ENCODE measurements around the gene SLC7A11.

The SLC7A11 gene

DNA sequence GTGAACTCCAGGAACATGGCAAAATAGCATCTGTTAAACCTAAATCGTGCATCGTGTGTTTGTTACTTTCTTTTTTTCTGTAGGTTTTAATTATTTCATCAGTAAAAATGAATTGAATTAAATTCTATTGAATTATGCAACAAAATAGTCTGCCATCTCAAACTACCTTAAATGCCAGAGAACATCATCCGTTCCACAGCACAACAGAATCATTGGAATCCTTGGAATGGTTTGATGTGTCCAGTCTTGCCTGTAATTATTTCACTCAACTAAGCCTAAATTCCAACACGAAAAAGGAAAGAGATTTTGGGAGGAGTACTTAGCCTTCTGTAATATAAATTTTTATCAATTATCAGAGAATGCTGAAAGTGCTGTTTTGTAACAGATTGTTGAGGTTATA is 17.1 kb upstream of the SLC7A11 start:
- no peak for TF ChIP-seq CTCF (IDR thresholded peaks at IDR 0.05; ENCODE audit: extremely low read depth, missing control alignments)
- DNase-seq (ENCODE audit: low spot score) = no peak

GRCh38 chr4:138256608-138257007 is 14.5 kb upstream of the SLC7A11 start:
- no peak for TF ChIP-seq CTCF (IDR thresholded peaks at IDR 0.05; ENCODE audit: extremely low read depth, missing control alignments)
- DNase-seq (ENCODE audit: low spot score) = no peak

- DNase-seq (ENCODE audit: low spot score) = no peak
- TF ChIP-seq CTCF (IDR thresholded peaks at IDR 0.05; ENCODE audit: extremely low read depth, missing control alignments) = no peak
Observed at GRCh38 chr4:138255917-138256597, 13.9 kb upstream of the SLC7A11 start.

DNA sequence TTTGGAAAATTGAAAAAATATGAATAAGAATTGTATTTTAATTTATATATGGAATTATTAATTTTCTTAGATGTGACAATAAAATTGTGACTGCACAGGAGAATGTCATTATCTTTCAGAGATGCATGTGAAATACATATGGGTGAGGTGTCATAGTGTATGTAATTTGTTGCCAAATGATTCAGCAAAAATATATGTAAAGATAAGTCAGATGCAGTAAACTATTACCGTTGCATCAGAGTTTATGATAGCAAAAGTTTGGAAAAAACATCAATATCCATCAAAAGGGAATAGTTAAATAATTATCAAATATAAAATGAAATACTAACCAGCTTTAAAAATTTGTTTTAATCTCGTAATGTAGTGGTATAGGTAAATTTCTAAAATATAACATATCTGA is 10.4 kb upstream of the SLC7A11 start:
- DNase-seq (ENCODE audit: low spot score) = no peak
- no peak for TF ChIP-seq CTCF (IDR thresholded peaks at IDR 0.05; ENCODE audit: extremely low read depth, missing control alignments)

GRCh38 chr4:138251938-138252337 is 9.8 kb upstream of the SLC7A11 start:
- no peak for DNase-seq (ENCODE audit: low spot score)
- no peak for TF ChIP-seq CTCF (IDR thresholded peaks at IDR 0.05; ENCODE audit: extremely low read depth, missing control alignments)

GRCh38 chr4:138249132-138249531 is 7.0 kb upstream of the SLC7A11 start:
- no peak for DNase-seq (ENCODE audit: low spot score)
- no peak for TF ChIP-seq CTCF (IDR thresholded peaks at IDR 0.05; ENCODE audit: extremely low read depth, missing control alignments)

GRCh38 chr4:138248058-138248457 is 5.9 kb upstream of the SLC7A11 start:
- TF ChIP-seq CTCF (IDR thresholded peaks at IDR 0.05; ENCODE audit: extremely low read depth, missing control alignments) = no peak
- no peak for DNase-seq (ENCODE audit: low spot score)

Data from GM20000 (cell line).